IMR-90 (cell line): ENCODE results near the gene IL37. TPM values are rescaled to one million over a fixed set of nuclear protein-coding genes. Genes with fewer than 3 reads are reported as not detected.
"Not testable (repeated sequence)": the region's sequence is repeated elsewhere in the genome, so short reads cannot be mapped to it uniquely, and the experiment has no call there.

Experiments used
- ATAC-seq: fragments of 200-7000 bp; cut with Tn5 transposase; 2 replicates; pipeline ENCODE4 v1.9.1; 2020; ENCODE audit warnings: low read depth, mild to moderate bottlenecking, moderate library complexity
- BruUV-seq: library from RNA; stranded (reverse); fragments of 400-500 nt; replicated peaks from 2 replicates; lab custom pipeline; 2021; lab: Mats Ljungman, UMichigan
- CTCF ChIA-PET: fragments of 300-600 bp; formaldehyde crosslinking; extraction: SDS; loops from one replicate; lab custom pipeline; 2021; ENCODE audit warnings: antibody characterized with exemption; lab: Yijun Ruan, JAX
- POLR2A ChIA-PET: fragments of 300-600 bp; sonication (Branson Sonifier 250); formaldehyde crosslinking; loops from one replicate; lab custom pipeline; 2022; ENCODE audit warnings: antibody characterized with exemption; ENCODE audit not compliant: unreplicated experiment; lab: Charles Lee
- DNase-seq: peaks from one replicate; pipeline ENCODE4 v3.0.0; 2013
- H2AFZ ChIP-seq: replicated peaks from 2 replicates; pipeline ENCODE3; 2013; ENCODE audit warnings: low read length, mild to moderate bottlenecking; ENCODE audit not compliant: poor library complexity
- H2AK5ac ChIP-seq: 2 replicates; pipeline ENCODE4 v1.6.1; 2013; ENCODE audit warnings: low read depth, low read length, inconsistent platforms
- H2AK9ac ChIP-seq: replicated peaks from 2 replicates; pipeline ENCODE3; 2013; ENCODE audit warnings: mild to moderate bottlenecking, low read depth, low read length, moderate library complexity; ENCODE audit not compliant: poor library complexity
- H2BK120ac ChIP-seq: 2 replicates; pipeline ENCODE4 v1.6.1; 2013; ENCODE audit warnings: low read depth, low read length, inconsistent platforms
- H2BK15ac ChIP-seq: 3 replicates; pipeline ENCODE4 v1.6.1; 2013; ENCODE audit warnings: low read depth, low read length, inconsistent platforms
- H2BK20ac ChIP-seq: 2 replicates; pipeline ENCODE4 v1.6.1; 2013; ENCODE audit warnings: low read depth, mild to moderate bottlenecking, inconsistent platforms, low read length, moderate library complexity
- H2BK5ac ChIP-seq: 2 replicates; pipeline ENCODE4 v1.6.1; 2013; ENCODE audit warnings: mild to moderate bottlenecking, low read depth, low read length, inconsistent platforms; ENCODE audit not compliant: poor library complexity, severe bottlenecking
- H3K14ac ChIP-seq: replicated peaks from 2 replicates; pipeline ENCODE4 v1.6.1; 2013; ENCODE audit warnings: low read depth, low read length, inconsistent platforms
- H3K18ac ChIP-seq: 2 replicates; pipeline ENCODE4 v1.6.1; 2013; ENCODE audit warnings: low read depth, low read length, control low read depth
- H3K23ac ChIP-seq: 2 replicates; pipeline ENCODE4 v1.6.1; 2013; ENCODE audit warnings: low read depth, low read length, inconsistent platforms
- H3K27ac ChIP-seq: 2 replicates; pipeline ENCODE4 v1.5.1; 2013; ENCODE audit warnings: mild to moderate bottlenecking, control low read depth, low read length; ENCODE audit not compliant: insufficient read depth
- H3K27me3 ChIP-seq: 2 replicates; pipeline ENCODE4 v1.6.1; 2013; ENCODE audit warnings: low read length; ENCODE audit not compliant: control insufficient read depth, insufficient read depth
- H3K36me3 ChIP-seq: 2 replicates; pipeline ENCODE4 v1.6.1; 2013; ENCODE audit warnings: low read length, mixed read lengths; ENCODE audit not compliant: control insufficient read depth, insufficient read depth
- H3K4ac ChIP-seq: 2 replicates; pipeline ENCODE4 v1.6.1; 2013; ENCODE audit warnings: low read depth, low read length, inconsistent platforms
- H3K4me1 ChIP-seq: 2 replicates; pipeline ENCODE4 v1.6.1; 2013; ENCODE audit warnings: low read length, mixed read lengths; ENCODE audit not compliant: control insufficient read depth, insufficient read depth
- H3K4me2 ChIP-seq: 2 replicates; pipeline ENCODE4 v1.6.1; 2013; ENCODE audit warnings: low read depth, mild to moderate bottlenecking, control low read depth, low read length, moderate library complexity
- H3K4me3 ChIP-seq: 2 replicates; pipeline ENCODE4 v1.5.1; 2013; ENCODE audit warnings: low read depth, mild to moderate bottlenecking, control low read depth, low read length, moderate library complexity; ENCODE audit not compliant: insufficient read depth
- H3K56ac ChIP-seq: 2 replicates; pipeline ENCODE4 v1.6.1; 2013; ENCODE audit warnings: low read length, inconsistent platforms; ENCODE audit not compliant: insufficient read depth; ENCODE audit errors: extremely low read depth
- H3K79me1 ChIP-seq, 2 experiments: 2 replicates each; pipeline ENCODE4 v1.6.1; 2013; ENCODE audit warnings: low read length in 2 of 2, inconsistent platforms in 1 of 2, low read depth in 1 of 2
- H3K9ac ChIP-seq: 2 replicates; pipeline ENCODE4 v1.6.1; 2013; ENCODE audit warnings: low read depth, low read length, control low read depth
- H3K9me1 ChIP-seq: 2 replicates; pipeline ENCODE4 v1.6.1; 2013; ENCODE audit warnings: low read length, inconsistent platforms; ENCODE audit not compliant: insufficient read depth
- H3K9me3 ChIP-seq: 2 replicates; pipeline ENCODE4 v1.6.1; 2013; ENCODE audit warnings: low read length; ENCODE audit not compliant: control insufficient read depth, insufficient read depth
- H4K20me1 ChIP-seq: 2 replicates; pipeline ENCODE4 v1.6.1; 2013; ENCODE audit warnings: low read length, inconsistent platforms; ENCODE audit not compliant: insufficient read depth
- H4K5ac ChIP-seq: 2 replicates; pipeline ENCODE4 v1.6.1; 2013; ENCODE audit warnings: mild to moderate bottlenecking, low read depth, low read length, control low read depth
- H4K8ac ChIP-seq, 2 experiments: 2 replicates each; pipeline ENCODE4 v1.6.1; 2013; ENCODE audit warnings: low read depth in 2 of 2, low read length in 2 of 2, control low read depth in 1 of 2, inconsistent platforms in 1 of 2
- H4K91ac ChIP-seq: 2 replicates; pipeline ENCODE4 v1.6.1; 2013; ENCODE audit warnings: low read depth, low read length, inconsistent platforms; ENCODE audit not compliant: insufficient read depth
- POLR2A ChIP-seq: IDR thresholded peaks from 2 replicates; pipeline ENCODE4 v1.6.1; 2012; ENCODE audit warnings: mild to moderate bottlenecking, low read depth, low read length
- RAD21 ChIP-seq: IDR thresholded peaks from 2 replicates; pipeline ENCODE4 v1.6.1; 2012; ENCODE audit warnings: low read length, improper control_type of control experiment
- WGBS, 2 experiments: methylation state at CpG; one replicate each; pipeline versions ENCODE4 v1.1.5 to v1.1.7; 2013; ENCODE audit warnings: missing lambda C conversion rate in 2 of 2; ENCODE audit not compliant: insufficient read length in 1 of 2; ENCODE audit errors: extremely low coverage in 2 of 2; 5-methylcytosine and 5-hydroxymethylcytosine counted together
- dilution Hi-C: fragments of 300-500 bp; cut with HindIII; formaldehyde crosslinking; loops from one replicate; pipeline ENCODE4 v1.14.3; 2018; ENCODE audit warnings: low sequenced_read_pairs; ENCODE audit not compliant: unreplicated experiment
- in situ Hi-C: fragments of 300-500 bp; cut with MboI; formaldehyde crosslinking; loops from 3 replicates; pipeline ENCODE4 v1.14.3; 2019; ENCODE audit warnings: low sequenced_read_pairs, inconsistent platforms, mixed read lengths
- intact Hi-C: fragments of 100-400 bp; cut with micrococcal nuclease; formaldehyde crosslinking; loops from 2 replicates; pipeline ENCODE4 v1.10.0; 2022
- polyA plus RNA-seq, 3 experiments: library from polyadenylated mRNA; depleted of rRNA; stranded (reverse); fragments of >200 nt; gene quantifications; 2 replicates each; pipeline ENCODE4 v1.2.3, GENCODE V29; 2012; ENCODE audit warnings: low replicate concordance in 1 of 3
- total RNA-seq: library from RNA; depleted of rRNA; stranded (reverse); fragments of >200 nt; gene quantifications from 2 replicates; pipeline ENCODE4 v1.2.3, GENCODE V29; 2012

IL37 gene
- total and polyA plus RNA-seq, 2 of the 4 experiments (the other 2 are of a cell fraction): 0.15 TPM; not detected in 1

- H2AFZ ChIP-seq: no peak overlapping the region
- CTCF ChIA-PET: no interaction called here
- TF ChIP-seq RAD21 (no peak), POLR2A (no peak)
- H4K5ac ChIP-seq: no peak overlapping the region
- no peaks in the 10 kb centered on the region for H3K36me3 ChIP-seq
- no peak overlapping the region for H2BK120ac ChIP-seq
- H3K79me1 ChIP-seq: no peaks in the 10 kb centered on the region
- intact Hi-C loops (no loop called here), in situ Hi-C loops (no loop called here), dilution Hi-C loops (no loop called here)
- H3K18ac ChIP-seq: no peak overlapping the region
- no peak overlapping the region for H3K27ac ChIP-seq
- no peaks in the 10 kb centered on the region for H3K9me1 ChIP-seq
- H3K9me3 ChIP-seq: 0 out of 2 replicates have a peak, but pooled peaks cover 3% of the 10 kb centered on the region
- no peak overlapping the region for H2BK20ac ChIP-seq
- no peak overlapping the region for H4K91ac ChIP-seq
- no peak overlapping the region for H2BK5ac ChIP-seq
- H4K8ac ChIP-seq: no peak overlapping the region
- H3K4me3 ChIP-seq: no peak overlapping the region
- ATAC-seq (no peak), DNase-seq (no peak)
- H3K23ac ChIP-seq: no peak overlapping the region
- no peak overlapping the region for H3K4ac ChIP-seq
- H2AK5ac ChIP-seq: no peak overlapping the region
- H3K56ac ChIP-seq: no peak overlapping the region
- H2AK9ac ChIP-seq: no peak overlapping the region
- peaks cover 20% of the 10 kb centered on the region for H3K27me3 ChIP-seq
- 71% methylated on average over 1 of the region's 12 CpGs; no CpG with 5 or more reads in 1 of the 2 experiments for WGBS, 2 experiments
- H2BK15ac ChIP-seq: no peak overlapping the region
- BruUV-seq: no TSS peak
- no peaks in the 10 kb centered on the region for H3K4me1 ChIP-seq
- H3K14ac ChIP-seq: no peak overlapping the region
- POLR2A ChIA-PET: no interaction called here
- H3K4me2 ChIP-seq: no peak overlapping the region
- H3K9ac ChIP-seq: no peak overlapping the region
- H4K20me1 ChIP-seq: no peaks in the 10 kb centered on the region
Measured at GRCh38 chr2:112907001-112907949, 3.7 kb upstream of the IL37 start.

DNA sequence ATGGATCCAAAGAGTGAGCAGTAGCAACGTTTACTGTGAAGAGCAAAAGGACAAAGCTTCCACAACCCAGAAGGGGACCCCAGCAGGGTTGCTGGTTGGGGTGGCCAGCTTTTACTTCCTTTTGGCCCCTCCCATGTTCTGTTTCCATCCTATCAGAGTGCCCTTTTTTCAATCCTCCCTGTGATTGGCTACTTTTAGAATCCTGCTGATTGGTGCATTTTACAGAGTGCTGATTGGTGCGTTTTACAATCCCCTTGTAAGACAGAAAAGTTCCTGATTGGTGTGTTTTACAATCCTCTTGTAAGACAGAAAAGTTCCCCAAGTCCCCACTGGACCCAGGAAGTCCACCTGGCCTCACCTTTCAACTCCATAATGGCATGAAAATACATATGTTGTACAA lies 2.4 kb upstream of the IL37 start:
- dilution Hi-C loops, H2BK5ac ChIP-seq, H2AFZ ChIP-seq, H3K4me2 ChIP-seq, H2BK15ac ChIP-seq, H2AK5ac ChIP-seq, H4K20me1 ChIP-seq, DNase-seq, H3K18ac ChIP-seq, H2BK120ac ChIP-seq, H3K36me3 ChIP-seq, H3K9me1 ChIP-seq, intact Hi-C loops, H3K9ac ChIP-seq, POLR2A ChIA-PET, CTCF ChIA-PET, H4K5ac ChIP-seq, ATAC-seq, H3K4me3 ChIP-seq, H2BK20ac ChIP-seq, in situ Hi-C loops, H2AK9ac ChIP-seq, H3K9me3 ChIP-seq, H3K27ac ChIP-seq, H4K91ac ChIP-seq, H3K23ac ChIP-seq, H3K79me1 ChIP-seq, BruUV-seq, H3K56ac ChIP-seq, H3K4ac ChIP-seq, H4K8ac ChIP-seq, H3K4me1 ChIP-seq, H3K14ac ChIP-seq: not testable (repeated sequence)
- no CpG with 5 or more reads among the region's 2 CpGs for WGBS, 2 experiments
- peaks cover 26% of the 10 kb centered on the region for H3K27me3 ChIP-seq
